ENCODE results near the gene HSP90AB1.
A peak's percentile ranks its signal among the peaks of the same experiment; 100 is the strongest.
"Not testable (repeated sequence)": the region's sequence is repeated elsewhere in the genome, so short reads cannot be mapped to it uniquely, and the experiment has no call there.

The HSP90AB1 gene

DNA sequence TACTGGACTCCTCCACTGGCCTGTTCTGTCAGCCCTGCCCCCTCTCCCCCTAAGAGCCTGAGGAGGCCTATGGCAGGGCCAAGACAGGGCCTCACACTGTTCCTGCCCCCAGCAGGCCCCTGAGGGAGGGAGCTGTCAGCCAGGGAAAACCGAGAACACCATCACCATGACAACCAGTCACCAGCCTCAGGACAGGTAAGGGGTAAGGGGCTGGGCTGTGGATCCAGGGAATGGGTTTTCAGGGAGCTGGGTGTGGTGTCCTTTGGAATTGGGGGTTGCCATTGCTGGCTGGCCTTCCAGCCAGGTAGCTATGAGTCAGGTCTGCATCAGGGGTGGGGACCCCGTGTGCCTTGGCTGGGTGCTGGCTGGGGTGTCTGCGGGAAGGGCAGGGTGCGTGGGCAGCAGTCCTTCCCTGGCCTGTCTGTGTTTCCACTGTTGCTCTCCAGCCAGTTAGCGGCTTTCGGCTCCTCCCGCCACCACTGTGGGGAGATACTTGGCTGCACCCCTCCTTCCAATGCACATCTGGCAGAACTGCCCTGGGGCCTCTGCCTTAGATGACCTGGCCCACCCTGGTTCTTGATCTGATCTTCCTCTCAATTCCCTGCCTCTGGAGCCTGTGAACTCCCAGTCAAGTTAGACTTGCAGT is 19.6 kb upstream of the HSP90AB1 start:
- Mint-ChIP-seq H3K9me3 (no peaks in the 10 kb centered on the region), H3K27ac (no peak overlapping the region), H3K4me1 (peaks cover 33% of the 10 kb centered on the region), H3K27me3 (no peaks in the 10 kb centered on the region), H3K36me3 (peaks cover 17% of the 10 kb centered on the region), H3K4me3 (no peak overlapping the region)
- ATAC-seq = no peak

GRCh38 chr6:44228031-44228430 is 18.9 kb upstream of the HSP90AB1 start:
- H3K27me3 Mint-ChIP-seq = no peaks in the 10 kb centered on the region
- H3K4me3 Mint-ChIP-seq = no peak overlapping the region
- no peaks in the 10 kb centered on the region for H3K9me3 Mint-ChIP-seq
- H3K27ac Mint-ChIP-seq = no peak overlapping the region
- peaks cover 23% of the 10 kb centered on the region for H3K36me3 Mint-ChIP-seq
- ATAC-seq = no peak
- H3K4me1 Mint-ChIP-seq = peaks cover 26% of the 10 kb centered on the region

- Mint-ChIP-seq H3K4me3 (no peak overlapping the region), H3K4me1 (peaks cover 25% of the 10 kb centered on the region), H3K36me3 (peaks cover 25% of the 10 kb centered on the region), H3K27ac (no peak overlapping the region), H3K9me3 (no peaks in the 10 kb centered on the region), H3K27me3 (no peaks in the 10 kb centered on the region)
- no peak for ATAC-seq
These were observed 18.5 kb upstream of the HSP90AB1 start for GRCh38 chr6:44228433-44228832.

- H3K27me3 Mint-ChIP-seq = no peaks in the 10 kb centered on the region
- H3K27ac Mint-ChIP-seq = no peak overlapping the region
- H3K4me3 Mint-ChIP-seq = no peak overlapping the region
- peaks cover 28% of the 10 kb centered on the region for H3K4me1 Mint-ChIP-seq
- no peak for ATAC-seq
- peaks cover 25% of the 10 kb centered on the region for H3K36me3 Mint-ChIP-seq
- no peaks in the 10 kb centered on the region for H3K9me3 Mint-ChIP-seq
These were observed 18.1 kb upstream of the HSP90AB1 start for GRCh38 chr6:44228836-44229235.

GRCh38 chr6:44229376-44230033 is 17.4 kb upstream of the HSP90AB1 start:
- ATAC-seq = no peak
- Mint-ChIP-seq H3K27me3 (no peaks in the 10 kb centered on the region), H3K4me1 (peaks cover 23% of the 10 kb centered on the region), H3K4me3 (no peak overlapping the region), H3K36me3 (peaks cover 25% of the 10 kb centered on the region), H3K27ac (no peak overlapping the region), H3K9me3 (no peaks in the 10 kb centered on the region)

DNA sequence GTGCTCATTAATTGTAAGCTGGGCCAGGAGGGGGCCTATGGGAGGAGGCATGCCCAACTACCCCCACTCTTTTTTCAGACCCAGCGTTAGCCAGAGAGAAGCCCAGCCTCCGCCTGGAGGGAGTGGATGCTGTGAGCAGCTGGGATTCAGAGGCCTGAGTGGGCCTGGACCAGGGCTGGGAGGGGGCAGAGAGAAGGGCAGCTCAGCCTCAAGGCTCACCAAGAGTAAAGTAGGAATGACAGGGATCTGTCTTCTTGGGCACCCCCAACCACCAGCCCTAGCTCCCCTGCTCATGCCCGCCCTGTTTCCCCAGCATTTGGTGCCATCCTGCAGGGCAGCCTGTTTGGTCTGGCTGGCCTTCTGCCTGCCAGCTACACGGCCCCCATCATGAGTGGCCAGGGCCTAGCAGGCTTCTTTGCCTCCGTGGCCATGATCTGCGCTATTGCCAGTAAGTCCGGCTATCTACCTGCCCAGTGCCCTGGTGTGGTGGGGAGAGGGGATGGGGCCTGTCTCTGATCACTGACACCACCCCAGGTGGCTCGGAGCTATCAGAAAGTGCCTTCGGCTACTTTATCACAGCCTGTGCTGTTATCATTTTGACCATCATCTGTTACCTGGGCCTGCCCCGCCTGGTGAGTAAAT is 16.7 kb upstream of the HSP90AB1 start:
- Mint-ChIP-seq H3K9me3 (no peaks in the 10 kb centered on the region), H3K4me3 (no peak overlapping the region), H3K4me1 (peaks cover 18% of the 10 kb centered on the region), H3K27ac (no peak overlapping the region), H3K27me3 (no peaks in the 10 kb centered on the region), H3K36me3 (peaks cover 25% of the 10 kb centered on the region)
- no peak for ATAC-seq

- H3K36me3 Mint-ChIP-seq = peaks cover 25% of the 10 kb centered on the region
- H3K27me3 Mint-ChIP-seq, H3K27ac Mint-ChIP-seq, H3K4me3 Mint-ChIP-seq, H3K4me1 Mint-ChIP-seq, H3K9me3 Mint-ChIP-seq, ATAC-seq: not testable (repeated sequence)
These were observed 15.5 kb upstream of the HSP90AB1 start for GRCh38 chr6:44231426-44231825.

- peaks cover 25% of the 10 kb centered on the region for H3K36me3 Mint-ChIP-seq
- no peak overlapping the region for H3K4me3 Mint-ChIP-seq
- peak overlapping the region; percentile 34 for H3K27ac Mint-ChIP-seq
- no peak for ATAC-seq
- H3K27me3 Mint-ChIP-seq = no peaks in the 10 kb centered on the region
- no peaks in the 10 kb centered on the region for H3K9me3 Mint-ChIP-seq
- H3K4me1 Mint-ChIP-seq = peaks cover 17% of the 10 kb centered on the region
These were observed 14.0 kb upstream of the HSP90AB1 start for GRCh38 chr6:44232676-44233566.

DNA sequence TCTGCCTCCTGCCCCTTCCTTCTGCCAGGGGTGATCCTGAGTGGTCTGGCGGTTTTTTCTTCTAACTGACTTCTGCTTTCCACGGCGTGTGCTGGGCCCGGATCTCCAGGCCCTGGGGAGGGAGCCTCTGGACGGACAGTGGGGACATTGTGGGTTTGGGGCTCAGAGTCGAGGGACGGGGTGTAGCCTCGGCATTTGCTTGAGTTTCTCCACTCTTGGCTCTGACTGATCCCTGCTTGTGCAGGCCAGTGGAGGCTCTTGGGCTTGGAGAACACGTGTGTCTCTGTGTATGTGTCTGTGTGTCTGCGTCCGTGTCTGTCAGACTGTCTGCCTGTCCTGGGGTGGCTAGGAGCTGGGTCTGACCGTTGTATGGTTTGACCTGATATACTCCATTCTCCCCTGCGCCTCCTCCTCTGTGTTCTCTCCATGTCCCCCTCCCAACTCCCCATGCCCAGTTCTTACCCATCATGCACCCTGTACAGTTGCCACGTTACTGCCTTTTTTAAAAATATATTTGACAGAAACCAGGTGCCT is 13.3 kb upstream of the HSP90AB1 start:
- H3K4me1 Mint-ChIP-seq = peaks cover 25% of the 10 kb centered on the region
- no peaks in the 10 kb centered on the region for H3K9me3 Mint-ChIP-seq
- H3K27ac Mint-ChIP-seq = peak overlapping the region; percentile 34
- H3K27me3 Mint-ChIP-seq = no peaks in the 10 kb centered on the region
- ATAC-seq = no peak
- H3K4me3 Mint-ChIP-seq = no peak overlapping the region
- peaks cover 25% of the 10 kb centered on the region for H3K36me3 Mint-ChIP-seq

- ATAC-seq = no peak
- H3K9me3 Mint-ChIP-seq = no peaks in the 10 kb centered on the region
- H3K4me1 Mint-ChIP-seq = peaks cover 26% of the 10 kb centered on the region
- peaks cover 25% of the 10 kb centered on the region for H3K36me3 Mint-ChIP-seq
- no peak overlapping the region for H3K4me3 Mint-ChIP-seq
- no peak overlapping the region for H3K27ac Mint-ChIP-seq
- no peaks in the 10 kb centered on the region for H3K27me3 Mint-ChIP-seq
These were observed 12.5 kb upstream of the HSP90AB1 start for GRCh38 chr6:44234101-44235025.

DNA sequence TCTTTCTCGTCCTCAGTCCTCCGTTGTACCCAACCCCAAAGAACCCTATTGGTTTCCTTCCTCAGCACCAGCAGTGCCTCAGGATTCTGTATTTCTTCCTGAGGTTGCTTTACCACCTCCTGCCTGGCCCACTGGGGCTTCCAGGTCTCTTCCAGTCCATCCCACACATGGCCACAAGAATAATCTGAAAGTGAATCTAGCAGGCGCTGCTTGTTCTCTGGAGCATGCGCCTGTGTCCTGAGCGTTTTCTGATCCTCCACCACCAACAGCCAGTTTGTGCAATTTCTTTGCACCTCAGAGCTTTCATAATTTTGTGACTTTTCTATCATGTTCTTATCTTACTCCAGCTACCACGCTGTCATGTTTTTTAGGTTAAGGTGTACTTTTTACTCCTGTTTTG is 11.6 kb upstream of the HSP90AB1 start:
- H3K9me3 Mint-ChIP-seq = no peaks in the 10 kb centered on the region
- no peak for ATAC-seq
- no peaks in the 10 kb centered on the region for H3K27me3 Mint-ChIP-seq
- H3K36me3 Mint-ChIP-seq = peaks cover 25% of the 10 kb centered on the region
- H3K27ac Mint-ChIP-seq = no peak overlapping the region
- H3K4me3 Mint-ChIP-seq = no peak overlapping the region
- peaks cover 26% of the 10 kb centered on the region for H3K4me1 Mint-ChIP-seq

DNA sequence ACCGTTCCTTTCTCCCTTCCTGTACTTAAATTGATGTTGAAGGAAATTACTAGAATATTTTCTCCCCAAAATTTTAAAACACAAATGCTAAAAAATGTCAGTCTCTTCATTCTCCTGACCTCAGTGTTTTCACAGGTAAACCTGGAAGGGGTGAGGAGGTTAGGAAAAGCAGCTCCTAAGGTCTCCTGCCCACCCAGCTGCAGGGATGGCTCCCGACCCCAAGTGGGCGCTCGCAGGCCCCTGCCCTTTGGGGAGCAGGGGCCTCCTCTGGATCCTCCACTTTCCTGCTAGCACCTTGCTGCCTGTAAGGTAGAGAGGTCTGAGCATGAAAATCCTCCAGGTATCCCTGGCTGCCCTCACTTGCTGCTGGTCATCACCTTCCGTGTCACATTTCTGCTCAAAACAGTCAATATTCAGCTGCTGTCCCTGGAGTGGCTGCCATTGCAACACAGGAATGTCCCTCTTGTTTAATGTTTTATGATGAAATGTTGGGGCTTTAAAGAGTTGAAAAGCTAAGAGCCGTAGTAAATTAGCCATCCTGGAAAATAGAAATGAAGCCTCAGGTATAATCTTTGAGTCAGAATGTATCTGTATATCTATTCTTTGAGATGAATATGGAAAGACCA is 10.9 kb upstream of the HSP90AB1 start:
- H3K27ac Mint-ChIP-seq = no peak overlapping the region
- H3K36me3 Mint-ChIP-seq = peaks cover 20% of the 10 kb centered on the region
- no peak overlapping the region for H3K4me3 Mint-ChIP-seq
- no peaks in the 10 kb centered on the region for H3K9me3 Mint-ChIP-seq
- H3K27me3 Mint-ChIP-seq = no peaks in the 10 kb centered on the region
- H3K4me1 Mint-ChIP-seq = peaks cover 26% of the 10 kb centered on the region
- ATAC-seq = no peak

DNA sequence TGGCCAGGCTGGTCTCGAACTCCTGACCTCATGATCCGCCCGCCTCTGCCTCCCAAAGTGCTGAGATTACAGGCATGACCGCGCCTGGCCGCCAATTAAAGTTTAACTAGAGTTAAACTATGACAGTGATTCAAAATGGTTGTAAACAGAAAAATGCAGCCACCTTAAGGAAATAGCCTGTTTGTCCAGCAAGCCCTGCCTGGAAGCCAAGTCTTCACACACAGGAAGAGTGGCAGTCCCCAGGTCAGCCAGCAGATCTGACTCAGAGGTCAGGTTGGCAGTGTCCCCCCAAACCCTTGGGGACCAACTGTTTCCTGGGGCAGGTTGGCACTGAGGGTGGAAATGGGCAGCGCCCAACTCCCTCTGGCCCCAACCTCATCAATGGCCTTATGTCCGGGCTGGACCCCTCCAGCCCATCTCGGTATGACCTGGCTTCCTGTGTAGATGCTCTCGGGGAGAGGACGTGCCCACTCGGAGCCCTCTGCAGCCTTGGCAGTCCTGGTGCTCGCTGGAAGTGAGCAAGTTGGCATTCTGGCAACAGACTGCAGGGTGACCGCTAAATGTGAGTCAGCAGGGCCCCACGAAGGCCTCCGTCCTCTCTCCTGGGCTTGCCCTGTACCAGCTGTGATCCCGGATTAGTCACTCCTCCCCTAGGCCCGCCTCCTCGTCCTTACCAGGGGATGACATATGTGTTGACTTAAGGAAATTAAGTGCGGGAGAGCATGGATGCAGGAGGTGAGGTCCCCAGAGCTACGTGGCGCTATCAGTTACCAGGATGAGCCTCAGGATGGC is 9.7 kb upstream of the HSP90AB1 start:
- Mint-ChIP-seq H3K4me3 (peak overlapping the region; percentile 94), H3K27ac (peak overlapping the region; percentile 96), H3K4me1 (peaks cover 26% of the 10 kb centered on the region), H3K36me3 (peaks cover 9% of the 10 kb centered on the region), H3K27me3 (no peaks in the 10 kb centered on the region), H3K9me3 (no peaks in the 10 kb centered on the region)
- peak; percentile 86 for ATAC-seq
